Activated CD4-positive, alpha-beta T cell treated with anti-CD3 and anti-CD28 coated beads, Interleukin-2, amount 50 U/mL, for 16 hours (primary cell): ENCODE results near the gene SLC24A1.

Experiments used
- DNase-seq: peaks from one replicate; pipeline ENCODE4 v3.0.0-alpha.2; 2020

The SLC24A1 gene

DNA sequence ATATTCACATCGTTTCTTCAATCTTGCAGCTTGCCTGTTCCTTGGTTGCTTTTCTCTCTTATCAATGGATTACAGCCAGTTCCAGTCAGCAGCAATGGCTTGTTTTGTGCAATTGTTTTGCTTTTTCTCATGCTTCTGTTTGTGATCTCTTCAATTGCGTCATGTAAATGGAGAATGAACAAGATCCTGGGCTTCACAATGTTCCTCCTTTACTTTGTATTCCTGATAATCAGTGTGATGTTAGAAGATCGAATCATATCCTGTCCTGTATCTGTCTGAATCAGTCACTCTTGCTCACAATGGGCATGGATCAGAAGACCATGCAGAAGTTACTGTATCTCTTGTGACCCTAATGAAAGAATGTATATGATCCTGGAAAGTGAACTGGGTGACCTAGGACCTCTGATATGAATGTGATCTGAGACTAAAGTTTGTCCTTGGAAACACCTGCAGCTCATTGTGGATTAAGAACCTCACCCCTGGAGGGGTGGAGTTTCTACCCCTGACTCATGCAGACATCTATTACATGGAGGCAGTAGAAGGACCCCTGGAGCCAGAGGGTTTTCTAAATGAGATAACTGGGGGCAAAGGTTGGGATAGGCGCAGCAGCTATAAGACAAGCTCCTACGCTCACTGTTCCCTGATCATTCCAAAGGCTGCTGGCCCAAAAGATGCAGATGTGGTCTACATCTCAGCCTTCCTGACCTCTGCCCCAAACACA lies 32.2 kb downstream of the SLC24A1 start:
- DNase-seq, result no peak

GRCh38 chr15:65655026-65655425 lies 33.3 kb downstream of the SLC24A1 start:
- DNase-seq, result no peak

- DNase-seq, result no peak
Measured at GRCh38 chr15:65655457-65655856, 33.7 kb downstream of the SLC24A1 start.

- no peak for DNase-seq
Measured at GRCh38 chr15:65659502-65660052, 37.8 kb downstream of the SLC24A1 start.

GRCh38 chr15:65660927-65661326 lies 39.2 kb downstream of the SLC24A1 start:
- DNase-seq, result no peak

DNA sequence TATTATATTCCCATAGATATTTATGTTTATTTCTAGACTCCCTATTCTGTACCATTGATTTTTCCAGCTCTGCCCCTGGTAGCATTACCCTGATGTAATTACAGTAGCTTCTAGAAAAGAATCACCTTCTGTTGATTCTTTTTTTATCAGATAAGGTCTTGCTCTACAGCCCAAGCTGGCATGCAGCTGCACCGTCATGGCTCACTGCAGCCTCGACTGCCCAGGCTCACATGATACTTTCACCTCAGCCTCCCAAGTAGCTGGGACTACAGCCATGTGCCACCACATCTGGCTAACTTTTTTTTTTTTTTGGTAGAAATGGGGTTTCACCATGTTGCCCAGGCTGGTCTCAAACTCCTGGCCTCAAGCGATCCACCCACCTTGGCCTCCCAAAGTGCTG lies 41.8 kb downstream of the SLC24A1 start:
- no peak for DNase-seq

- no peak for DNase-seq
Measured at GRCh38 chr15:65666257-65666656, 44.5 kb downstream of the SLC24A1 start.

- DNase-seq, result no peak
Measured at GRCh38 chr15:65675551-65675950, 53.8 kb downstream of the SLC24A1 start.

DNA sequence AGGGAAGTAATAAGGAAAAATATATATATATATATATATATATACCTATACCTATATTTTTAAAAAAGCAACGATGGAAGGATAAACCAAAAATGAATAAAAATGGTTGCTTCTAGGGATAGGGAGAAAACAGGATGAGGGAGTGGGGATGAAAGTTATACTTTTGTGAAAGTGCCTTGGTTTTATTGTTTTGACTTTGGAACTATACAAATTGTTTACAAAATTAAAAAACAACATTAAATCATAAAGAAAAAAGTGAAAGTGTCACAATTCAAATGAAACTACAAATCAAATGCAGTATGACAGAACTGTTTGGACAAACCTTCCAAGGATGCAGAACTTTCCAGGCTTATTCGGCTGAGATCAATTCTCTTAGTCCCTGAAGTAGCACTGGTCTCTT lies 54.4 kb downstream of the SLC24A1 start:
- no peak for DNase-seq

- DNase-seq, result no peak
Measured at GRCh38 chr15:65680544-65680943, 58.8 kb downstream of the SLC24A1 start.

GRCh38 chr15:65682404-65682911 lies 60.7 kb downstream of the SLC24A1 start:
- DNase-seq, result peak; percentile 15

DNA sequence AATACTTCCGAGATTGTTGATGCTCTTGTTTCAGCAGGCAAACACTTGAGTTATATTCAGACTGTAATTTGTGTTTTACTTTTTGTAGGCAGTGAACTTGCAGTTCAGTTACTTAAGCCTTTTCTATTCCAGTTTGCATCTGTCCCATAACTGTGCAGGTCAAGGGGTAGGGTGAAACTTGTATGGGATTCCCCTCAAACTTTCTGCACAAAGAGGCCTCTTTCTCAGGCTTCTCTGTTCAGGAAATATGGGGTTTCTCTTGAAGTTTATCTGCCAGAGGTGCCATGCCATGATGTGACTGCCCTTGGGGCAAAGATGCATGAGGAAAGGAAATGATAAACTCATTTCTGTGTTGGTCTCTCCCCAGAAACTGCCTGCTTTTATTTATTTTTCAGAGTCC lies 66.7 kb downstream of the SLC24A1 start:
- DNase-seq, result no peak

DNA sequence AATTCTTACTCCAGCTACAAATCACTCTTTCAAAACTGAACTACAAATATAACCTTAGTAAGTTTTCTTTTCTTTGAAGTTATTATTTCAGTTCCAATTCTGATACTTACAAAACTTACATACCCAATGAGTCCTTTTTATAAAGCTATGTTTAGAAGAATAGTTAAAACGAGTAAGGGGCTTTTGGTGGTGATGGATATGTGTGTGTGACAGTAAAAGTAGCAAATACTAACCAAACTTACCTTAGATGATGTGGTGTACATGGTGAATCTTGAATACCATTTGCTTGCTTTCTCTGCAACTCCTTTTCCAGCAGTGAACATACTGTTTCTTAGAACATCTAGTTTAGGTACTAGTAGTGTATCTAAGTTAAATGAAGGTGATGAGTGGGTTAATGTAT lies 68.4 kb downstream of the SLC24A1 start:
- no peak for DNase-seq

DNA sequence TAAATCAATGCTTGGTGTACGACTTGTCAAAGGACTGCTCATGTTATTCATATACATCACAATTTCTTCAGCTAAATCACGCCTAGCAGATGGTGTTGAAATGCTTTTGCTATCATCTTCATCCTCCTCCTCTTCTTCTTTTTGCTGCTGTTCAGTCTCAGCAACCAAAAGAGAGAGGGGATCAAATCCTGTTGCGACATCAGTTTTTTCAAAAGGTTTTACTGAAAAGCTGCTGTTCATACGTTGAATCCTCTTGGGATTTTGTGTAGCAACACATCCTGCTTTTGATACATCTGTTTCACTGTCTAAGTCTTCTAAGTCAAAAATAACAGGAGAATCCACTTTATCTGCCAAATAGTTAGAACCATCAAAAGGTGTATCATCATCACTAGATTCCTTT lies 69.0 kb downstream of the SLC24A1 start:
- DNase-seq, result no peak

DNA sequence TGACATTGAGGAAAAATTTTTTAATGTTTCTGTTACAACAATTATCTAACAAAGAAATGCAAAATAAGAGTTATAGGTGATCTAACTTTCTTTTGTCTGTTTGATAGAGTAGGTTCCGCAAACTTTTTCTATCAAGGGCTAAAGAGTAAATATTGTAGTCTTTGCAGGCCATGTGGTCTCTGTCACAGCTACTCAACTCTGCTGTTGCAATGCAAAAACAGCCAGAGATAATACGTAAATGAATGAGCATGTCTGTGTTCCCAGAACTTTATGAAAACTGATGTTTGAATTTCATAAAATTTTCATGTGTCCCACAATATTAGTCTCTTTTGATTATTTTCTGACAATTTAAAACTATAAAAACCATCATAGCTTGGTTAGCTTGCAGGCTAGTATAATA lies 73.3 kb downstream of the SLC24A1 start:
- DNase-seq, result no peak
